OCI-LY7 (cell line): ENCODE measurements around the gene MICAL3. TPM values are rescaled to one million over a fixed set of nuclear protein-coding genes. Genes with fewer than 3 reads are reported as not detected.

Source experiments
- BruUV-seq: library from RNA; stranded (reverse); fragments of 400-500 nt; replicated peaks from 2 replicates; lab custom pipeline; 2021; lab: Mats Ljungman, UMichigan
- CTCF ChIA-PET: fragments of 300-600 bp; sonication (Branson Sonifier 250); formaldehyde crosslinking; loops from one replicate; lab custom pipeline; 2022; ENCODE audit warnings: antibody characterized with exemption; ENCODE audit not compliant: unreplicated experiment; lab: Charles Lee
- POLR2A ChIA-PET: fragments of 300-600 bp; sonication (Branson Sonifier 250); formaldehyde crosslinking; loops from one replicate; lab custom pipeline; 2022; ENCODE audit warnings: antibody characterized with exemption; lab: Charles Lee
- DNase-seq: peaks from one replicate; pipeline ENCODE4 v3.0.0-alpha.2; 2015; ENCODE audit warnings: low spot score
- H2AFZ ChIP-seq: fragments of 200-600 bp; sonication (generic), shearing (Covaris generic); 2 replicates; pipeline ENCODE4 v1.6.1; 2014; ENCODE audit warnings: mild to moderate bottlenecking, antibody characterized with exemption, low read length, moderate library complexity
- H3K27ac ChIP-seq: fragments of 200-600 bp; sonication (generic); 2 replicates; pipeline ENCODE4 v1.5.1; 2014; ENCODE audit warnings: mixed run types, low read depth, mild to moderate bottlenecking, moderate library complexity, low read length, inconsistent platforms; ENCODE audit not compliant: poor library complexity, severe bottlenecking
- H3K36me3 ChIP-seq: fragments of 200-600 bp; sonication (generic); 2 replicates; pipeline ENCODE4 v1.6.1; 2014; ENCODE audit warnings: mild to moderate bottlenecking, antibody characterized with exemption, low read length, moderate library complexity, mixed read lengths; ENCODE audit not compliant: insufficient read depth
- H3K4me1 ChIP-seq: fragments of 200-600 bp; sonication (generic); 2 replicates; pipeline ENCODE4 v1.5.1; 2014; ENCODE audit warnings: mild to moderate bottlenecking, low read length; ENCODE audit not compliant: insufficient read depth, poor library complexity, severe bottlenecking
- H3K4me2 ChIP-seq: fragments of 200-600 bp; sonication (generic); 2 replicates; pipeline ENCODE4 v1.6.1; 2014; ENCODE audit warnings: mild to moderate bottlenecking, low read length
- H3K4me3 ChIP-seq: fragments of 200-600 bp; sonication (generic); 2 replicates; pipeline ENCODE4 v1.5.1; 2014; ENCODE audit warnings: mild to moderate bottlenecking, low read depth, low read length; ENCODE audit not compliant: poor library complexity, severe bottlenecking
- H3K79me2 ChIP-seq: fragments of 200-600 bp; sonication (generic); 2 replicates; pipeline ENCODE4 v1.6.1; 2016; ENCODE audit warnings: low read depth, mild to moderate bottlenecking, low read length, moderate library complexity, mixed read lengths; ENCODE audit not compliant: insufficient read depth
- H3K9me2 ChIP-seq: fragments of 200-600 bp; sonication (generic); 2 replicates; pipeline ENCODE4 v1.6.1; 2016; ENCODE audit warnings: mild to moderate bottlenecking, low read length, mixed read lengths; ENCODE audit not compliant: insufficient read depth
- H3K9me3 ChIP-seq: fragments of 200-600 bp; sonication (generic); 2 replicates; pipeline ENCODE4 v1.6.1; 2014; ENCODE audit warnings: mild to moderate bottlenecking, mixed run types, low read length, mixed read lengths
- H4K20me1 ChIP-seq: fragments of 200-600 bp; sonication (generic); 2 replicates; pipeline ENCODE4 v1.6.1; 2014; ENCODE audit warnings: mild to moderate bottlenecking, antibody characterized with exemption, low read length, moderate library complexity, mixed read lengths; ENCODE audit not compliant: insufficient read depth
- CTCF ChIP-seq: fragments of 200-600 bp; sonication (generic); conservative IDR thresholded peaks from 2 replicates; pipeline ENCODE4 v1.5.1; 2014; ENCODE audit warnings: mild to moderate bottlenecking, antibody characterized with exemption, low read length, moderate library complexity, mixed read lengths
- EZH2phosphoT487 ChIP-seq: fragments of 200-600 bp; sonication (generic); IDR thresholded peaks from 2 replicates; pipeline ENCODE4 v1.6.1; 2018; ENCODE audit warnings: low read depth, borderline replicate concordance, mild to moderate bottlenecking, mixed run types, antibody characterized with exemption, low read length, moderate library complexity, mixed read lengths
- intact Hi-C: fragments of 100-400 bp; cut with micrococcal nuclease; formaldehyde crosslinking; loops from one replicate; pipeline ENCODE4 v1.10.0; 2022; ENCODE audit not compliant: unreplicated experiment
- total RNA-seq, 2 experiments: library from RNA; depleted of rRNA in 1 of 2; stranded (reverse); fragments of >200 nt in 1 of 2; shearing (Covaris generic) in 1 of 2; gene quantifications; 2 replicates each; pipeline ENCODE4 v1.2.3, GENCODE V29; 2014 to 2022

The MICAL3 gene
- total RNA-seq, 2 experiments from 2014 or later, result 80.9 to 210 TPM

GRCh38 chr22:17922925-17923903 lies 101.1 kb downstream of the MICAL3 start:
- CTCF ChIA-PET, result no interaction called here
- no TSS peak for BruUV-seq
- POLR2A ChIA-PET, result interaction anchor here (0.6 to 0.8 kb wide), 3 partner anchors 12 to 236 kb away, joined by 3 read pairs; no protein-coding TSS in a partner anchor
- H3K79me2 ChIP-seq, result peaks cover 100% of the 10 kb centered on the region
- no peaks in the 10 kb centered on the region for H3K9me2 ChIP-seq
- peaks cover 46% of the 10 kb centered on the region for H4K20me1 ChIP-seq
- peaks cover 64% of the 10 kb centered on the region for H3K4me1 ChIP-seq
- no peak overlapping the region for H3K27ac ChIP-seq
- H3K4me3 ChIP-seq, result no peak overlapping the region
- H3K36me3 ChIP-seq, result peaks cover 35% of the 10 kb centered on the region
- no peaks in the 10 kb centered on the region for H3K9me3 ChIP-seq
- H3K4me2 ChIP-seq, result no peak overlapping the region
- H2AFZ ChIP-seq, result no peak overlapping the region
- intact Hi-C loops, result loop anchor here (5.0 kb wide), 1 partner anchor 69 kb away; no protein-coding TSS in a partner anchor
- no peak for DNase-seq
- TF ChIP-seq EZH2phosphoT487 (no peak), CTCF (no peak)

GRCh38 chr22:17921871-17922821 lies 102.2 kb downstream of the MICAL3 start:
- ChIA-PET POLR2A (interaction anchor here (0.6 to 0.8 kb wide), 2 partner anchors 67 to 237 kb away, joined by 3 read pairs; no protein-coding TSS in a partner anchor), CTCF (interaction anchor here (1.1 kb wide), 1 partner anchor 154 kb away, joined by 3 read pairs; no protein-coding TSS in a partner anchor)
- Histone ChIP-seq H3K9me3 (no peaks in the 10 kb centered on the region), H3K36me3 (peaks cover 35% of the 10 kb centered on the region), H3K27ac (no peak overlapping the region), H3K9me2 (no peaks in the 10 kb centered on the region), H3K4me1 (peaks cover 74% of the 10 kb centered on the region), H3K4me2 (no peak overlapping the region), H3K79me2 (peaks cover 100% of the 10 kb centered on the region), H3K4me3 (no peak overlapping the region), H4K20me1 (peaks cover 48% of the 10 kb centered on the region), H2AFZ (no peak overlapping the region)
- intact Hi-C loops, result loop anchor here (5.0 kb wide), 1 partner anchor 70 kb away; no protein-coding TSS in a partner anchor
- no peak for TF ChIP-seq EZH2phosphoT487
- TF ChIP-seq CTCF, result no peak
- no TSS peak for BruUV-seq
- DNase-seq, result no peak
